ENCODE measurements around the gene TREML2. TPM values are rescaled to one million over a fixed set of nuclear protein-coding genes. Genes with fewer than 3 reads are reported as not detected.

Gene TREML2
- polyA plus RNA-seq, 1 donor from 2014 or later: not detected

DNA sequence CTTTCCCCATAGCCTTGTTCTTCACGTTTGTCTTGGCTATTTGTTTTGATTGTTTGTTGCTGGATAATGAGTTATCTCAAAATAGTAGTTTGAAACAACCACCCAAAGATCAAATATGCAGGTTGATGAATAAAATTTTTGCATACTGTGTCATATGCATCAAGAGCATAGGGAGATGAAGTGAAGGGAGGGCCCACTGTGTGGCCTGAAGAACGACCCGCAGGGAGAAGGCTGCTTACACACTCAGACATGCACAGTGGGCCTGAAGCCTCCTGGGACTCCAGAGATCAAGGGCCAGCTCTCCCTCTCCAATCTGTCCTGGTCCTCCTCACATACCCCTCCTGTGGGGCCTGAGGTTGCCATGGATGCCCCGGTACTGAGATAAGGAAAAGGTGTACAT lies 21.8 kb downstream of the TREML2 start:
- TF ChIP-seq MXI1 (conservative IDR thresholded peaks at IDR 0.05; ENCODE audit: poor library complexity, severe bottlenecking): no peak
- TF ChIP-seq TAF1 (IDR thresholded peaks at IDR 0.05; ENCODE audit: low read depth): no peak
- TF ChIP-seq POLR2AphosphoS5 (IDR thresholded peaks at IDR 0.05): no peak
- TF ChIP-seq, protein P1, sequence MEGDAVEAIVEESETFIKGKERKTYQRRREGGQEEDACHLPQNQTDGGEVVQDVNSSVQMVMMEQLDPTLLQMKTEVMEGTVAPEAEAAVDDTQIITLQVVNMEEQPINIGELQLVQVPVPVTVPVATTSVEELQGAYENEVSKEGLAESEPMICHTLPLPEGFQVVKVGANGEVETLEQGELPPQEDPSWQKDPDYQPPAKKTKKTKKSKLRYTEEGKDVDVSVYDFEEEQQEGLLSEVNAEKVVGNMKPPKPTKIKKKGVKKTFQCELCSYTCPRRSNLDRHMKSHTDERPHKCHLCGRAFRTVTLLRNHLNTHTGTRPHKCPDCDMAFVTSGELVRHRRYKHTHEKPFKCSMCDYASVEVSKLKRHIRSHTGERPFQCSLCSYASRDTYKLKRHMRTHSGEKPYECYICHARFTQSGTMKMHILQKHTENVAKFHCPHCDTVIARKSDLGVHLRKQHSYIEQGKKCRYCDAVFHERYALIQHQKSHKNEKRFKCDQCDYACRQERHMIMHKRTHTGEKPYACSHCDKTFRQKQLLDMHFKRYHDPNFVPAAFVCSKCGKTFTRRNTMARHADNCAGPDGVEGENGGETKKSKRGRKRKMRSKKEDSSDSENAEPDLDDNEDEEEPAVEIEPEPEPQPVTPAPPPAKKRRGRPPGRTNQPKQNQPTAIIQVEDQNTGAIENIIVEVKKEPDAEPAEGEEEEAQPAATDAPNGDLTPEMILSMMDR (IDR thresholded peaks at IDR 0.05; ENCODE audit: poor library complexity, severe bottlenecking): no peak
- TF ChIP-seq, protein P2, sequence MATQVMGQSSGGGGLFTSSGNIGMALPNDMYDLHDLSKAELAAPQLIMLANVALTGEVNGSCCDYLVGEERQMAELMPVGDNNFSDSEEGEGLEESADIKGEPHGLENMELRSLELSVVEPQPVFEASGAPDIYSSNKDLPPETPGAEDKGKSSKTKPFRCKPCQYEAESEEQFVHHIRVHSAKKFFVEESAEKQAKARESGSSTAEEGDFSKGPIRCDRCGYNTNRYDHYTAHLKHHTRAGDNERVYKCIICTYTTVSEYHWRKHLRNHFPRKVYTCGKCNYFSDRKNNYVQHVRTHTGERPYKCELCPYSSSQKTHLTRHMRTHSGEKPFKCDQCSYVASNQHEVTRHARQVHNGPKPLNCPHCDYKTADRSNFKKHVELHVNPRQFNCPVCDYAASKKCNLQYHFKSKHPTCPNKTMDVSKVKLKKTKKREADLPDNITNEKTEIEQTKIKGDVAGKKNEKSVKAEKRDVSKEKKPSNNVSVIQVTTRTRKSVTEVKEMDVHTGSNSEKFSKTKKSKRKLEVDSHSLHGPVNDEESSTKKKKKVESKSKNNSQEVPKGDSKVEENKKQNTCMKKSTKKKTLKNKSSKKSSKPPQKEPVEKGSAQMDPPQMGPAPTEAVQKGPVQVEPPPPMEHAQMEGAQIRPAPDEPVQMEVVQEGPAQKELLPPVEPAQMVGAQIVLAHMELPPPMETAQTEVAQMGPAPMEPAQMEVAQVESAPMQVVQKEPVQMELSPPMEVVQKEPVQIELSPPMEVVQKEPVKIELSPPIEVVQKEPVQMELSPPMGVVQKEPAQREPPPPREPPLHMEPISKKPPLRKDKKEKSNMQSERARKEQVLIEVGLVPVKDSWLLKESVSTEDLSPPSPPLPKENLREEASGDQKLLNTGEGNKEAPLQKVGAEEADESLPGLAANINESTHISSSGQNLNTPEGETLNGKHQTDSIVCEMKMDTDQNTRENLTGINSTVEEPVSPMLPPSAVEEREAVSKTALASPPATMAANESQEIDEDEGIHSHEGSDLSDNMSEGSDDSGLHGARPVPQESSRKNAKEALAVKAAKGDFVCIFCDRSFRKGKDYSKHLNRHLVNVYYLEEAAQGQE (IDR thresholded peaks at IDR 0.05; ENCODE audit: borderline replicate concordance): no peak
- TF ChIP-seq SMC3 (conservative IDR thresholded peaks at IDR 0.05; ENCODE audit: poor library complexity): no peak
- TF ChIP-seq EZH2 (IDR thresholded peaks at IDR 0.05; ENCODE audit: borderline replicate concordance, insufficient read depth, low read length, poor library complexity, severe bottlenecking): no peak
- no peak for TF ChIP-seq RAD21 (conservative IDR thresholded peaks at IDR 0.05)
- no peak for TF ChIP-seq EP300 (conservative IDR thresholded peaks at IDR 0.05; ENCODE audit: poor library complexity, severe bottlenecking)
- Histone ChIP-seq H3K27ac (ENCODE audit: low read length) (no peak overlapping the region), H3K79me2 (replicated peaks; ENCODE audit: insufficient read depth, low read length) (no peaks in the 10 kb centered on the region)

DNA sequence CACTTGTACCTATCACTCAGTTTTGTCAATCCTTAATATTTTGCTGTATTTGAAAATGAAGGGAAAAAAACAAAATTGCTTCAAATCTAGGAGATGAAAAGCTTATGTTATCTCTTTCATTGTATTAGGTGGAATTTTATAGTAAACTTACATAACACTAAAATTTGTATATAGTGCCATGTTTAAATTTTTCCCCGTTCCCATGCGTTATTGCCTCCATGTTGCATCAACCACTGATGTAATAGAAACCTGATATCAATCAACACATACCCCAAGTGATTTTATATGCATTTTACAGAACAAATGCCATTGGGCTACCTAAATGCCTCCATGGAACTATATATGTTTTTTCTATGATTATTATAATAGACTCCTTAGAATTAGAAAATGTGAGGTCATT lies 23.3 kb downstream of the TREML2 start:
- H3K9ac ChIP-seq (ENCODE audit: low read length): no peak overlapping the region
- no peaks in the 10 kb centered on the region for H3K9me2 ChIP-seq (ENCODE audit: insufficient read depth, low read length)
- no peaks in the 10 kb centered on the region for H3K79me2 ChIP-seq (replicated peaks; ENCODE audit: insufficient read depth, low read length)
- no peaks in the 10 kb centered on the region for H3K36me3 ChIP-seq (ENCODE audit: insufficient read depth, low read length)
- no peaks in the 10 kb centered on the region for H4K20me1 ChIP-seq (ENCODE audit: insufficient read depth)
- H2AFZ ChIP-seq (ENCODE audit: low read depth, low read length): no peak overlapping the region
- H3K27me3 ChIP-seq (ENCODE audit: insufficient read depth, low read depth, low read length): no peaks in the 10 kb centered on the region
- H3F3A ChIP-seq (ENCODE audit: insufficient read depth, low read length, poor library complexity, severe bottlenecking): no peaks in the 10 kb centered on the region
- no peak overlapping the region for H3K27ac ChIP-seq (ENCODE audit: low read length)
- no peak overlapping the region for H3K4me2 ChIP-seq (ENCODE audit: low read length)
- TF ChIP-seq POLR2AphosphoS5 (IDR thresholded peaks at IDR 0.05) (no peak), EZH2 (IDR thresholded peaks at IDR 0.05; ENCODE audit: borderline replicate concordance, insufficient read depth, low read length, poor library complexity, severe bottlenecking) (no peak), MXI1 (conservative IDR thresholded peaks at IDR 0.05; ENCODE audit: poor library complexity, severe bottlenecking) (no peak), SMC3 (conservative IDR thresholded peaks at IDR 0.05; ENCODE audit: poor library complexity) (no peak), EP300 (conservative IDR thresholded peaks at IDR 0.05; ENCODE audit: poor library complexity, severe bottlenecking) (no peak), TAF1 (IDR thresholded peaks at IDR 0.05; ENCODE audit: low read depth) (no peak), RAD21 (conservative IDR thresholded peaks at IDR 0.05) (no peak)
- TF ChIP-seq, protein P1 (IDR thresholded peaks at IDR 0.05; ENCODE audit: poor library complexity, severe bottlenecking): no peak
- TF ChIP-seq, protein P2 (IDR thresholded peaks at IDR 0.05; ENCODE audit: borderline replicate concordance): no peak
- no peak overlapping the region for H3K4me3 ChIP-seq (ENCODE audit: low read length)
- no peaks in the 10 kb centered on the region for H3K9me3 ChIP-seq (ENCODE audit: low read length)

More for the DNA sequence above, 21.8 kb downstream of the TREML2 start:
- Histone ChIP-seq H3K27me3 (ENCODE audit: insufficient read depth, low read depth, low read length) (no peaks in the 10 kb centered on the region), H3K4me2 (ENCODE audit: low read length) (no peak overlapping the region), H3K4me3 (ENCODE audit: low read length) (no peak overlapping the region), H3K9me2 (ENCODE audit: insufficient read depth, low read length) (no peaks in the 10 kb centered on the region), H2AFZ (ENCODE audit: low read depth, low read length) (no peak overlapping the region), H3K36me3 (ENCODE audit: insufficient read depth, low read length) (no peaks in the 10 kb centered on the region), H3F3A (ENCODE audit: insufficient read depth, low read length, poor library complexity, severe bottlenecking) (no peaks in the 10 kb centered on the region), H4K20me1 (ENCODE audit: insufficient read depth) (no peaks in the 10 kb centered on the region), H3K9ac (ENCODE audit: low read length) (no peak overlapping the region), H3K9me3 (ENCODE audit: low read length) (no peaks in the 10 kb centered on the region)
